CD14-positive monocyte (primary cell): Measurements from ENCODE around the gene UBAC1. TPM values are rescaled to one million over a fixed set of nuclear protein-coding genes. Genes with fewer than 3 reads are reported as not detected.
A peak's percentile ranks its signal among the peaks of the same experiment; 100 is the strongest.

ENCODE experiments used
- DNase-seq, 3 donors: peaks; one replicate each; pipeline ENCODE4 v3.0.0-alpha.2; 2011 to 2022
- H2AFZ ChIP-seq: 2 replicates; pipeline ENCODE4 v1.6.0; 2012; ENCODE audit warnings: mild to moderate bottlenecking, low read depth, low read length, inconsistent platforms; ENCODE audit not compliant: insufficient read depth, poor library complexity, severe bottlenecking
- H3K27ac ChIP-seq, 2 donors: 1 replicate in 1 of 2; 2 replicates in 1 of 2; pipeline ENCODE4 v1.5.1; 2012 to 2013; ENCODE audit warnings: low read length in 2 of 2, control low read depth in 1 of 2, inconsistent platforms in 1 of 2, low read depth in 1 of 2, mild to moderate bottlenecking in 1 of 2
- H3K27me3 ChIP-seq, 2 donors: one replicate each; pipeline versions ENCODE4 v1.6.0 to v1.6.1; 2011 to 2013; ENCODE audit warnings: low read length in 2 of 2; ENCODE audit not compliant: control insufficient read depth in 2 of 2, insufficient read depth in 2 of 2
- H3K36me3 ChIP-seq, 2 donors: replicated peaks in 1 of 2; 1 replicate in 1 of 2; 2 replicates in 1 of 2; pipeline versions ENCODE4 v1.5.1 to v1.6.1; 2012 to 2013; ENCODE audit warnings: low read length in 2 of 2, control low read depth in 1 of 2, inconsistent platforms in 1 of 2, mild to moderate bottlenecking in 1 of 2; ENCODE audit not compliant: insufficient read depth in 2 of 2, control insufficient read depth in 1 of 2
- H3K4me1 ChIP-seq, 2 donors: 1 replicate in 1 of 2; 2 replicates in 1 of 2; pipeline versions ENCODE4 v1.5.1 to v1.6.1; 2012 to 2013; ENCODE audit warnings: low read length in 2 of 2, control low read depth in 1 of 2, inconsistent platforms in 1 of 2, mild to moderate bottlenecking in 1 of 2, moderate library complexity in 1 of 2; ENCODE audit not compliant: insufficient read depth in 2 of 2, control insufficient read depth in 1 of 2
- H3K4me2 ChIP-seq: replicated peaks from 2 replicates; pipeline ENCODE3; 2012; ENCODE audit warnings: low read length, moderate library complexity, mild to moderate bottlenecking; ENCODE audit not compliant: poor library complexity, severe bottlenecking; ENCODE audit errors: extremely low read depth
- H3K4me3 ChIP-seq, 3 experiments: fragments of 200-600 bp in 1 of 3; sonication (generic) in 1 of 3; replicated peaks in 1 of 3; 1 replicate in 2 of 3; 2 replicates in 1 of 3; pipeline ENCODE4 v1.5.1; 2011 to 2013; ENCODE audit warnings: low read length in 3 of 3, mild to moderate bottlenecking in 3 of 3, control low read depth in 2 of 3, low read depth in 2 of 3, inconsistent platforms in 1 of 3, moderate library complexity in 1 of 3
- H3K79me2 ChIP-seq: 2 replicates; pipeline ENCODE4 v1.6.0; 2012; ENCODE audit warnings: mild to moderate bottlenecking, control low read depth, inconsistent platforms, low read length, moderate library complexity; ENCODE audit not compliant: insufficient read depth
- H3K9ac ChIP-seq: 2 replicates; pipeline ENCODE4 v1.6.0; 2017; ENCODE audit warnings: low read length, mild to moderate bottlenecking; ENCODE audit not compliant: insufficient read depth, poor library complexity, severe bottlenecking
- H3K9me3 ChIP-seq, 2 donors: replicated peaks in 1 of 2; 1 replicate in 1 of 2; 2 replicates in 1 of 2; pipeline versions ENCODE4 v1.5.1 to v1.6.1; 2012 to 2013; ENCODE audit warnings: low read length in 2 of 2, control low read depth in 1 of 2; ENCODE audit not compliant: control insufficient read depth in 1 of 2, insufficient read depth in 1 of 2
- H4K20me1 ChIP-seq: 2 replicates; pipeline ENCODE4 v1.6.0; 2012; ENCODE audit warnings: mild to moderate bottlenecking, low read length, control low read depth, moderate library complexity; ENCODE audit not compliant: insufficient read depth
- H3K27ac Mint-ChIP-seq, 7 donors: one replicate each; pipeline ENCODE4 v1.8.0; 2020; ENCODE audit warnings: mild to moderate bottlenecking in 7 of 7, mixed read lengths in 7 of 7, moderate library complexity in 6 of 7, inconsistent platforms in 2 of 7
- H3K27me3 Mint-ChIP-seq, 3 donors: one replicate each; pipeline ENCODE4 v1.8.0; 2021 to 2022; ENCODE audit warnings: low read depth in 3 of 3, mild to moderate bottlenecking in 3 of 3, mixed read lengths in 3 of 3, moderate library complexity in 3 of 3, inconsistent platforms in 1 of 3
- H3K36me3 Mint-ChIP-seq, 2 donors: one replicate each; pipeline ENCODE4 v1.8.0; 2020; ENCODE audit warnings: mixed read lengths in 2 of 2, inconsistent platforms in 1 of 2, mild to moderate bottlenecking in 1 of 2
- H3K4me1 Mint-ChIP-seq: one replicate; pipeline ENCODE4 v1.8.0; 2020; ENCODE audit warnings: mild to moderate bottlenecking, mixed read lengths
- H3K4me3 Mint-ChIP-seq, 2 donors: one replicate each; pipeline ENCODE4 v1.8.0; 2020; ENCODE audit warnings: mild to moderate bottlenecking in 2 of 2, mixed read lengths in 2 of 2, moderate library complexity in 1 of 2
- H3K9me3 Mint-ChIP-seq, 7 donors: one replicate each; pipeline ENCODE4 v1.8.0; 2020 to 2022; ENCODE audit warnings: mixed read lengths in 7 of 7, mild to moderate bottlenecking in 6 of 7, moderate library complexity in 6 of 7, inconsistent platforms in 2 of 7
- WGBS: methylation state at CpG from one replicate; pipeline ENCODE4 v1.1.5; 2013; ENCODE audit warnings: missing lambda C conversion rate; ENCODE audit not compliant: insufficient coverage; 5-methylcytosine and 5-hydroxymethylcytosine counted together
- intact Hi-C, 2 donors: fragments of 100-400 bp; cut with micrococcal nuclease; formaldehyde crosslinking; loops; one replicate each; pipeline versions ENCODE4 v1.15.0 to v1.15.1; 2023
- polyA plus RNA-seq, 3 donors: library from polyadenylated mRNA; depleted of rRNA in 1 of 3; unstranded in 2 of 3; stranded (reverse) in 1 of 3; fragments of 300-500 nt in 2 of 3; fragments of >200 nt in 1 of 3; fragmentation: Illumina TruSeq in 2 of 3; gene quantifications; 1 replicate in 2 of 3; 2 replicates in 1 of 3; pipeline ENCODE4 v1.2.3, GENCODE V29; 2012 to 2021
- TF ChIP-seq, protein P1 (sequence below): fragments of 200-600 bp; IDR thresholded peaks from one replicate; pipeline ENCODE4 v1.8.0; 2022; ENCODE audit warnings: antibody characterized with exemption, mild to moderate bottlenecking

Gene UBAC1
- polyA plus RNA-seq, 3 donors = 35.8 to 63.1 (median 52.5) TPM

DNA sequence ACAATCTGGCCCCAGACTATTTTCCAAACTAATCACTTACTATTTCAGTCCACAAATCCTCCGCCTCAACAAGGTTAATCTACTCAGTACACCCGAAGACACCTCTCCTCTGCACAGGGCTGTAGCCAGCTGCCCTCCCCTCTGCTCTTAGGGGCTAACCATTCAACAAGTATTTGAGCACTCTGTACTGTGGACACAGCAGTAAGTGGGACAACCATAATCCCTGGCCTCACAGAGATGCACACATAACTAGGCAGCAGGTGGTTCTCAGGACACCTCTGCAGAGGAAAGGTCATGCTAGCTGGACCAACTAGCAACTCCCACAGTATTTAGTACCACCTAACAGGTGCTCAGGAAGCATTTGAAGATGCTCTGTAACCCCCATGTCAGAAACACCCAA, 59.3 kb downstream of the UBAC1 start:
- Mint-ChIP-seq H3K4me1 (peaks cover 37% of the 10 kb centered on the region), H3K4me3 (no peak overlapping the region), H3K27ac (peak overlapping the region in 1 of 7 donors; percentile 44), H3K9me3 (no peaks in the 10 kb centered on the region), H3K27me3 (no peaks in the 10 kb centered on the region), H3K36me3 (peaks cover 29 to 34% of the 10 kb centered on the region in 2 donors)
- Histone ChIP-seq H3K4me3 (no peak overlapping the region), H2AFZ (no peak overlapping the region), H3K79me2 (peaks cover 93% of the 10 kb centered on the region), H3K4me1 (peaks cover 24 to 37% of the 10 kb centered on the region in 2 donors), H4K20me1 (peaks cover 94% of the 10 kb centered on the region), H3K9ac (no peak overlapping the region), H3K9me3 (no peaks in the 10 kb centered on the region), H3K27me3 (no peaks in the 10 kb centered on the region), H3K27ac (no peak overlapping the region), H3K36me3 (no peaks in the 10 kb centered on the region), H3K4me2 (no peak overlapping the region)
- no peak for DNase-seq
- TF ChIP-seq, protein P1, sequence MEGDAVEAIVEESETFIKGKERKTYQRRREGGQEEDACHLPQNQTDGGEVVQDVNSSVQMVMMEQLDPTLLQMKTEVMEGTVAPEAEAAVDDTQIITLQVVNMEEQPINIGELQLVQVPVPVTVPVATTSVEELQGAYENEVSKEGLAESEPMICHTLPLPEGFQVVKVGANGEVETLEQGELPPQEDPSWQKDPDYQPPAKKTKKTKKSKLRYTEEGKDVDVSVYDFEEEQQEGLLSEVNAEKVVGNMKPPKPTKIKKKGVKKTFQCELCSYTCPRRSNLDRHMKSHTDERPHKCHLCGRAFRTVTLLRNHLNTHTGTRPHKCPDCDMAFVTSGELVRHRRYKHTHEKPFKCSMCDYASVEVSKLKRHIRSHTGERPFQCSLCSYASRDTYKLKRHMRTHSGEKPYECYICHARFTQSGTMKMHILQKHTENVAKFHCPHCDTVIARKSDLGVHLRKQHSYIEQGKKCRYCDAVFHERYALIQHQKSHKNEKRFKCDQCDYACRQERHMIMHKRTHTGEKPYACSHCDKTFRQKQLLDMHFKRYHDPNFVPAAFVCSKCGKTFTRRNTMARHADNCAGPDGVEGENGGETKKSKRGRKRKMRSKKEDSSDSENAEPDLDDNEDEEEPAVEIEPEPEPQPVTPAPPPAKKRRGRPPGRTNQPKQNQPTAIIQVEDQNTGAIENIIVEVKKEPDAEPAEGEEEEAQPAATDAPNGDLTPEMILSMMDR = no peak
- intact Hi-C loops = loop anchor here in 1 of 2 donors (10.0 kb wide), 1 partner anchor 343 kb away; the partner anchor contains the start of gene QSOX2
- WGBS = 100% methylated on average over 2 of the region's 2 CpGs

DNA sequence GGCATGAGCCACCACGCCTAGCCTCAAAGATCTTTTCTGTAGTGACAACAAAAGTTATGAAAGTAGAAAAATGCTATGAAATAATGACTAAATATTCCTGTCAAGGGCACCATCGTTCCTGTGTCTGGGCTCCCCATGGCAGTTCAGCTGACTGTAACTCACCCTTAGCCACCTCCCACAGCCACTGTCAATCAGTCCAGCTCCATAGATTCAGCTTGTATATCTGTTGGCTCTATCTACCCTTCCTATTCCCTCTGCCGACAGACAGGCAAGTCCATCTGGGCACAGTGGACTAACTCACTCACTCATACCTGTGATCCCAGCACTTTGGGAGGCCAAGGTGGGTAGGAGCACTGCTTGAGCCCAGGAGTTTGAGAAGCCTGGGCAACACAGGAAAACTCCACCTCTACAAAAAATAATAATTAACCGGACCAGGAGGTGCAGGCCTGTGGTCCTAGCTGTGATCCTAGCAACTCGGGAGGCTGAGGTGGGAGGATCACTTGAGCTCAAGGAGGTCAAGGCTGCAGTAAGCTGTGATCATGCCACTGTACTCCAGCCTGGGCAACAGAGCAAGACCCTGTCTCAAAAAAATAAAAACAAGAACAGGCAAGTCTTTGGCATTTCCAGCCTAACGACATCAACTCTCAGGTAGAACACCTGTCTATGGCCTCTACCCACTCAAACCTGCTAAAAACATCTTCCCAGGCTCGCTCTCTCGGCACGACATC, 60.0 kb downstream of the UBAC1 start:
- H3K36me3 ChIP-seq = no peaks in the 10 kb centered on the region
- H3K79me2 ChIP-seq = peaks cover 94% of the 10 kb centered on the region
- no peak overlapping the region for H3K4me3 ChIP-seq
- no peaks in the 10 kb centered on the region for H3K27me3 Mint-ChIP-seq
- H3K27ac Mint-ChIP-seq = no peak overlapping the region
- peaks cover 41% of the 10 kb centered on the region for H3K4me1 Mint-ChIP-seq
- TF ChIP-seq, protein P1 = no peak
- H3K4me1 ChIP-seq = peaks cover 21 to 38% of the 10 kb centered on the region in 2 donors
- 98% methylated on average over 7 of the region's 9 CpGs for WGBS
- H3K4me2 ChIP-seq = no peak overlapping the region
- no peaks in the 10 kb centered on the region for H3K9me3 ChIP-seq
- H3K36me3 Mint-ChIP-seq = peaks cover 29 to 34% of the 10 kb centered on the region in 2 donors
- H3K9me3 Mint-ChIP-seq = no peaks in the 10 kb centered on the region
- H3K27ac ChIP-seq = no peak overlapping the region
- no peaks in the 10 kb centered on the region for H3K27me3 ChIP-seq
- DNase-seq = no peak
- no peak overlapping the region for H3K9ac ChIP-seq
- H2AFZ ChIP-seq = no peak overlapping the region
- H4K20me1 ChIP-seq = peaks cover 98% of the 10 kb centered on the region
- H3K4me3 Mint-ChIP-seq = no peak overlapping the region
- intact Hi-C loops = loop anchor here in 1 of 2 donors (10.0 kb wide), 1 partner anchor 344 kb away; the partner anchor contains the start of gene QSOX2
